IMR-90 (cell line): Measurements from ENCODE around the gene ACY1. TPM values are rescaled to one million over a fixed set of nuclear protein-coding genes. Genes with fewer than 3 reads are reported as not detected.

Experiments used
- ATAC-seq: fragments of 200-7000 bp; cut with Tn5 transposase; 2 replicates; pipeline ENCODE4 v1.9.1; 2020; ENCODE audit warnings: low read depth, mild to moderate bottlenecking, moderate library complexity
- BruUV-seq: library from RNA; stranded (reverse); fragments of 400-500 nt; replicated peaks from 2 replicates; lab custom pipeline; 2021; lab: Mats Ljungman, UMichigan
- CTCF ChIA-PET: fragments of 300-600 bp; formaldehyde crosslinking; extraction: SDS; loops from one replicate; lab custom pipeline; 2021; ENCODE audit warnings: antibody characterized with exemption; lab: Yijun Ruan, JAX
- POLR2A ChIA-PET: fragments of 300-600 bp; sonication (Branson Sonifier 250); formaldehyde crosslinking; loops from one replicate; lab custom pipeline; 2022; ENCODE audit warnings: antibody characterized with exemption; ENCODE audit not compliant: unreplicated experiment; lab: Charles Lee
- DNase-seq: peaks from one replicate; pipeline ENCODE4 v3.0.0; 2013
- H2AFZ ChIP-seq: replicated peaks from 2 replicates; pipeline ENCODE3; 2013; ENCODE audit warnings: low read length, mild to moderate bottlenecking; ENCODE audit not compliant: poor library complexity
- H2AK5ac ChIP-seq: 2 replicates; pipeline ENCODE4 v1.6.1; 2013; ENCODE audit warnings: low read depth, low read length, inconsistent platforms
- H2AK9ac ChIP-seq: replicated peaks from 2 replicates; pipeline ENCODE3; 2013; ENCODE audit warnings: mild to moderate bottlenecking, low read depth, low read length, moderate library complexity; ENCODE audit not compliant: poor library complexity
- H2BK120ac ChIP-seq: 2 replicates; pipeline ENCODE4 v1.6.1; 2013; ENCODE audit warnings: low read depth, low read length, inconsistent platforms
- H2BK15ac ChIP-seq: 3 replicates; pipeline ENCODE4 v1.6.1; 2013; ENCODE audit warnings: low read depth, low read length, inconsistent platforms
- H2BK20ac ChIP-seq: 2 replicates; pipeline ENCODE4 v1.6.1; 2013; ENCODE audit warnings: low read depth, mild to moderate bottlenecking, inconsistent platforms, low read length, moderate library complexity
- H2BK5ac ChIP-seq: 2 replicates; pipeline ENCODE4 v1.6.1; 2013; ENCODE audit warnings: mild to moderate bottlenecking, low read depth, low read length, inconsistent platforms; ENCODE audit not compliant: poor library complexity, severe bottlenecking
- H3K14ac ChIP-seq: replicated peaks from 2 replicates; pipeline ENCODE4 v1.6.1; 2013; ENCODE audit warnings: low read depth, low read length, inconsistent platforms
- H3K18ac ChIP-seq: 2 replicates; pipeline ENCODE4 v1.6.1; 2013; ENCODE audit warnings: low read depth, low read length, control low read depth
- H3K23ac ChIP-seq: 2 replicates; pipeline ENCODE4 v1.6.1; 2013; ENCODE audit warnings: low read depth, low read length, inconsistent platforms
- H3K27ac ChIP-seq: 2 replicates; pipeline ENCODE4 v1.5.1; 2013; ENCODE audit warnings: mild to moderate bottlenecking, control low read depth, low read length; ENCODE audit not compliant: insufficient read depth
- H3K27me3 ChIP-seq: 2 replicates; pipeline ENCODE4 v1.6.1; 2013; ENCODE audit warnings: low read length; ENCODE audit not compliant: control insufficient read depth, insufficient read depth
- H3K36me3 ChIP-seq: 2 replicates; pipeline ENCODE4 v1.6.1; 2013; ENCODE audit warnings: low read length, mixed read lengths; ENCODE audit not compliant: control insufficient read depth, insufficient read depth
- H3K4ac ChIP-seq: 2 replicates; pipeline ENCODE4 v1.6.1; 2013; ENCODE audit warnings: low read depth, low read length, inconsistent platforms
- H3K4me1 ChIP-seq: 2 replicates; pipeline ENCODE4 v1.6.1; 2013; ENCODE audit warnings: low read length, mixed read lengths; ENCODE audit not compliant: control insufficient read depth, insufficient read depth
- H3K4me2 ChIP-seq: 2 replicates; pipeline ENCODE4 v1.6.1; 2013; ENCODE audit warnings: low read depth, mild to moderate bottlenecking, control low read depth, low read length, moderate library complexity
- H3K4me3 ChIP-seq: 2 replicates; pipeline ENCODE4 v1.5.1; 2013; ENCODE audit warnings: low read depth, mild to moderate bottlenecking, control low read depth, low read length, moderate library complexity; ENCODE audit not compliant: insufficient read depth
- H3K56ac ChIP-seq: 2 replicates; pipeline ENCODE4 v1.6.1; 2013; ENCODE audit warnings: low read length, inconsistent platforms; ENCODE audit not compliant: insufficient read depth; ENCODE audit errors: extremely low read depth
- H3K79me1 ChIP-seq, 2 experiments: 2 replicates each; pipeline ENCODE4 v1.6.1; 2013; ENCODE audit warnings: low read length in 2 of 2, inconsistent platforms in 1 of 2, low read depth in 1 of 2
- H3K9ac ChIP-seq: 2 replicates; pipeline ENCODE4 v1.6.1; 2013; ENCODE audit warnings: low read depth, low read length, control low read depth
- H3K9me1 ChIP-seq: 2 replicates; pipeline ENCODE4 v1.6.1; 2013; ENCODE audit warnings: low read length, inconsistent platforms; ENCODE audit not compliant: insufficient read depth
- H3K9me3 ChIP-seq: 2 replicates; pipeline ENCODE4 v1.6.1; 2013; ENCODE audit warnings: low read length; ENCODE audit not compliant: control insufficient read depth, insufficient read depth
- H4K20me1 ChIP-seq: 2 replicates; pipeline ENCODE4 v1.6.1; 2013; ENCODE audit warnings: low read length, inconsistent platforms; ENCODE audit not compliant: insufficient read depth
- H4K5ac ChIP-seq: 2 replicates; pipeline ENCODE4 v1.6.1; 2013; ENCODE audit warnings: mild to moderate bottlenecking, low read depth, low read length, control low read depth
- H4K8ac ChIP-seq, 2 experiments: 2 replicates each; pipeline ENCODE4 v1.6.1; 2013; ENCODE audit warnings: low read depth in 2 of 2, low read length in 2 of 2, control low read depth in 1 of 2, inconsistent platforms in 1 of 2
- H4K91ac ChIP-seq: 2 replicates; pipeline ENCODE4 v1.6.1; 2013; ENCODE audit warnings: low read depth, low read length, inconsistent platforms; ENCODE audit not compliant: insufficient read depth
- BHLHE40 ChIP-seq: fragments of 150-350 bp; IDR thresholded peaks from 2 replicates; pipeline ENCODE4 v1.6.1; 2016; ENCODE audit warnings: mild to moderate bottlenecking, low read depth, low read length
- CEBPB ChIP-seq: IDR thresholded peaks from 2 replicates; pipeline ENCODE4 v1.6.1; 2012; ENCODE audit warnings: low read depth, low read length, improper control_type of control experiment
- CHD1 ChIP-seq: IDR thresholded peaks from 2 replicates; pipeline ENCODE4 v1.6.1; 2012; ENCODE audit warnings: low read depth, low read length, improper control_type of control experiment
- CTCF ChIP-seq: conservative IDR thresholded peaks from 2 replicates; pipeline ENCODE4 v1.5.1; 2012; ENCODE audit warnings: mild to moderate bottlenecking, low read depth, low read length, improper control_type of control experiment
- ELK1 ChIP-seq: fragments of 150-350 bp; IDR thresholded peaks from 2 replicates; pipeline ENCODE4 v1.6.1; 2016; ENCODE audit warnings: low read depth, mild to moderate bottlenecking, low read length, moderate library complexity, borderline replicate concordance
- FOS ChIP-seq: fragments of 150-350 bp; IDR thresholded peaks from 2 replicates; pipeline ENCODE4 v1.6.1; 2016; ENCODE audit warnings: low read depth, low read length
- MAFK ChIP-seq: IDR thresholded peaks from 2 replicates; pipeline ENCODE4 v1.6.1; 2012; ENCODE audit warnings: low read depth, low read length, improper control_type of control experiment
- MAZ ChIP-seq: IDR thresholded peaks from 2 replicates; pipeline ENCODE4 v1.6.1; 2012; ENCODE audit warnings: low read depth, mild to moderate bottlenecking, low read length, improper control_type of control experiment, moderate library complexity, borderline replicate concordance
- MXI1 ChIP-seq: IDR thresholded peaks from 2 replicates; pipeline ENCODE4 v1.6.1; 2012; ENCODE audit warnings: low read depth, mild to moderate bottlenecking, low read length, moderate library complexity, borderline replicate concordance
- NFE2L2 ChIP-seq: fragments of 150-350 bp; IDR thresholded peaks from 2 replicates; pipeline ENCODE4 v1.6.1; 2016; ENCODE audit warnings: low read depth, mild to moderate bottlenecking, low read length
- POLR2A ChIP-seq: IDR thresholded peaks from 2 replicates; pipeline ENCODE4 v1.6.1; 2012; ENCODE audit warnings: mild to moderate bottlenecking, low read depth, low read length
- RAD21 ChIP-seq: IDR thresholded peaks from 2 replicates; pipeline ENCODE4 v1.6.1; 2012; ENCODE audit warnings: low read length, improper control_type of control experiment
- RCOR1 ChIP-seq: IDR thresholded peaks from 2 replicates; pipeline ENCODE4 v1.6.1; 2012; ENCODE audit warnings: mild to moderate bottlenecking, low read length, improper control_type of control experiment; ENCODE audit not compliant: insufficient replicate concordance
- RFX5 ChIP-seq: IDR thresholded peaks from 2 replicates; pipeline ENCODE4 v1.8.0; 2012; ENCODE audit warnings: low read depth, mild to moderate bottlenecking, low read length, moderate library complexity
- SMC3 ChIP-seq: fragments of 150-350 bp; IDR thresholded peaks from 2 replicates; pipeline ENCODE4 v1.6.1; 2016; ENCODE audit warnings: low read depth, mild to moderate bottlenecking, antibody characterized with exemption, low read length, moderate library complexity
- USF2 ChIP-seq: fragments of 150-350 bp; IDR thresholded peaks from 2 replicates; pipeline ENCODE4 v1.6.1; 2017; ENCODE audit warnings: mild to moderate bottlenecking, antibody characterized with exemption, low read length, low read depth
- WGBS, 2 experiments: methylation state at CpG; one replicate each; pipeline versions ENCODE4 v1.1.5 to v1.1.7; 2013; ENCODE audit warnings: missing lambda C conversion rate in 2 of 2; ENCODE audit not compliant: insufficient read length in 1 of 2; ENCODE audit errors: extremely low coverage in 2 of 2; 5-methylcytosine and 5-hydroxymethylcytosine counted together
- dilution Hi-C: fragments of 300-500 bp; cut with HindIII; formaldehyde crosslinking; loops from one replicate; pipeline ENCODE4 v1.14.3; 2018; ENCODE audit warnings: low sequenced_read_pairs; ENCODE audit not compliant: unreplicated experiment
- in situ Hi-C: fragments of 300-500 bp; cut with MboI; formaldehyde crosslinking; loops from 3 replicates; pipeline ENCODE4 v1.14.3; 2019; ENCODE audit warnings: low sequenced_read_pairs, inconsistent platforms, mixed read lengths
- intact Hi-C: fragments of 100-400 bp; cut with micrococcal nuclease; formaldehyde crosslinking; loops from 2 replicates; pipeline ENCODE4 v1.10.0; 2022
- polyA plus RNA-seq, 3 experiments: library from polyadenylated mRNA; depleted of rRNA; stranded (reverse); fragments of >200 nt; gene quantifications; 2 replicates each; pipeline ENCODE4 v1.2.3, GENCODE V29; 2012; ENCODE audit warnings: low replicate concordance in 1 of 3
- total RNA-seq: library from RNA; depleted of rRNA; stranded (reverse); fragments of >200 nt; gene quantifications from 2 replicates; pipeline ENCODE4 v1.2.3, GENCODE V29; 2012

ACY1 gene
- total and polyA plus RNA-seq, 2 of the 4 experiments (the other 2 are of a cell fraction): 22.0 to 47.1 TPM

GRCh38 chr3:51992017-51992682 is 8.8 kb downstream of the ACY1 start:
- H2BK5ac ChIP-seq: no peak overlapping the region
- ChIA-PET POLR2A (interaction anchor here (0.6 to 1.8 kb wide), 2 partner anchors 9 to 21 kb away, joined by 3 to 6 read pairs; partner anchors contain the start of gene ACY1), CTCF (no interaction called here)
- H2AK9ac ChIP-seq: peak overlapping the region; percentile 19
- H4K5ac ChIP-seq: no peak overlapping the region
- intact Hi-C loops (no loop called here), dilution Hi-C loops (no loop called here), in situ Hi-C loops (no loop called here)
- TF ChIP-seq MXI1 (no peak), MAFK (no peak), RCOR1 (no peak), RFX5 (no peak), POLR2A (no peak), CHD1 (no peak), CTCF (no peak), SMC3 (no peak), NFE2L2 (no peak), MAZ (no peak), USF2 (no peak), ELK1 (no peak), RAD21 (no peak), FOS (no peak), BHLHE40 (no peak), CEBPB (no peak)
- no peak overlapping the region for H2BK20ac ChIP-seq
- no peaks in the 10 kb centered on the region for H3K9me3 ChIP-seq
- DNase-seq (no peak), ATAC-seq (no peak)
- no peak overlapping the region for H4K91ac ChIP-seq
- H3K4me2 ChIP-seq: no peak overlapping the region
- BruUV-seq: no TSS peak
- no peak overlapping the region for H2BK15ac ChIP-seq
- H3K79me1 ChIP-seq: peaks cover 24 to 53% of the 10 kb centered on the region in 2 experiments; a peak in 3 of 4 replicates
- no peak overlapping the region for H3K14ac ChIP-seq
- WGBS, 2 experiments: no CpG with 5 or more reads among the region's 3 CpGs
- H3K23ac ChIP-seq: no peak overlapping the region
- H2BK120ac ChIP-seq: no peak overlapping the region
- no peak overlapping the region for H3K56ac ChIP-seq
- peaks cover 11% of the 10 kb centered on the region for H3K4me1 ChIP-seq
- H3K36me3 ChIP-seq: peaks cover 31% of the 10 kb centered on the region
- H3K27me3 ChIP-seq: no peaks in the 10 kb centered on the region
- H3K18ac ChIP-seq: no peak overlapping the region
- H3K4me3 ChIP-seq: no peak overlapping the region
- no peak overlapping the region for H4K8ac ChIP-seq
- peaks cover 18% of the 10 kb centered on the region; the same call in 1 of the 2 replicates for H4K20me1 ChIP-seq
- no peak overlapping the region for H3K27ac ChIP-seq
- H2AFZ ChIP-seq: no peak overlapping the region
- H3K4ac ChIP-seq: no peak overlapping the region
- H2AK5ac ChIP-seq: no peak overlapping the region
- no peak overlapping the region for H3K9ac ChIP-seq
- H3K9me1 ChIP-seq: peaks cover 7% of the 10 kb centered on the region
